HG02973 (cell line): Measurements from ENCODE around the gene TRHDE.

Source experiments
- ATAC-seq: cut with Tn5 transposase; IDR thresholded peaks from one replicate; pipeline ENCODE4 v1.9.1; 2021; ENCODE audit warnings: moderate library complexity; ENCODE audit not compliant: unreplicated experiment

TRHDE gene

GRCh38 chr12:72432037-72432604, 160.0 kb downstream of the TRHDE start:
- no peak for ATAC-seq

- no peak for ATAC-seq
Measured at GRCh38 chr12:72433298-72433697, 161.1 kb downstream of the TRHDE start.

- no peak for ATAC-seq
Measured at GRCh38 chr12:72434999-72435398, 162.8 kb downstream of the TRHDE start.

GRCh38 chr12:72442217-72442616, 170.0 kb downstream of the TRHDE start:
- no peak for ATAC-seq

GRCh38 chr12:72444125-72444524, 172.0 kb downstream of the TRHDE start:
- ATAC-seq: no peak

GRCh38 chr12:72444566-72444965, 172.4 kb downstream of the TRHDE start:
- no peak for ATAC-seq

- ATAC-seq: no peak
Measured at GRCh38 chr12:72448089-72448488, 175.9 kb downstream of the TRHDE start.

GRCh38 chr12:72448805-72449204, 176.6 kb downstream of the TRHDE start:
- ATAC-seq: no peak

GRCh38 chr12:72453066-72453465, 180.9 kb downstream of the TRHDE start:
- ATAC-seq: no peak

GRCh38 chr12:72453550-72453949, 181.4 kb downstream of the TRHDE start:
- ATAC-seq: no peak

GRCh38 chr12:72464471-72464870, 192.3 kb downstream of the TRHDE start:
- no peak for ATAC-seq

- ATAC-seq: no peak
Measured at GRCh38 chr12:72465155-72465554, 193.0 kb downstream of the TRHDE start.

GRCh38 chr12:72465940-72466630, 193.9 kb downstream of the TRHDE start:
- no peak for ATAC-seq

GRCh38 chr12:72467985-72468384, 195.8 kb downstream of the TRHDE start:
- no peak for ATAC-seq

- ATAC-seq: no peak
Measured at GRCh38 chr12:72468505-72468904, 196.3 kb downstream of the TRHDE start.

GRCh38 chr12:72471806-72472205, 199.6 kb downstream of the TRHDE start:
- no peak for ATAC-seq

GRCh38 chr12:72472350-72472749, 200.2 kb downstream of the TRHDE start:
- no peak for ATAC-seq

GRCh38 chr12:72476301-72476700, 204.1 kb downstream of the TRHDE start:
- no peak for ATAC-seq

- ATAC-seq: no peak
Measured at GRCh38 chr12:72485017-72485701, 213.0 kb downstream of the TRHDE start.

GRCh38 chr12:72491426-72491825, 219.3 kb downstream of the TRHDE start:
- ATAC-seq: no peak

- ATAC-seq: no peak
Measured at GRCh38 chr12:72493407-72493806, 221.2 kb downstream of the TRHDE start.

- ATAC-seq: no peak
Measured at GRCh38 chr12:72498354-72498753, 226.2 kb downstream of the TRHDE start.
